Thyroid gland (tissue), 4 donors: Measurements from ENCODE around the gene CLK2.

ENCODE experiments used
- POLR2A ChIP-seq, 2 donors: fragments of 450-650 bp; IDR thresholded peaks; one replicate each; pipeline ENCODE4 v1.6.1; 2017; ENCODE audit warnings: antibody characterized with exemption in 2 of 2, mild to moderate bottlenecking in 2 of 2, moderate library complexity in 1 of 2
- TF ChIP-seq, protein P1 (sequence below), 6 experiments: fragments of 200-600 bp in 3 of 6; fragments of 450-650 bp in 3 of 6; sonication (generic) in 3 of 6; IDR thresholded peaks; one replicate each; pipeline ENCODE4 v1.5.1; 2016 to 2019; ENCODE audit warnings: antibody characterized with exemption in 6 of 6, mild to moderate bottlenecking in 2 of 6, inconsistent platforms in 1 of 6, moderate library complexity in 1 of 6

DNA sequence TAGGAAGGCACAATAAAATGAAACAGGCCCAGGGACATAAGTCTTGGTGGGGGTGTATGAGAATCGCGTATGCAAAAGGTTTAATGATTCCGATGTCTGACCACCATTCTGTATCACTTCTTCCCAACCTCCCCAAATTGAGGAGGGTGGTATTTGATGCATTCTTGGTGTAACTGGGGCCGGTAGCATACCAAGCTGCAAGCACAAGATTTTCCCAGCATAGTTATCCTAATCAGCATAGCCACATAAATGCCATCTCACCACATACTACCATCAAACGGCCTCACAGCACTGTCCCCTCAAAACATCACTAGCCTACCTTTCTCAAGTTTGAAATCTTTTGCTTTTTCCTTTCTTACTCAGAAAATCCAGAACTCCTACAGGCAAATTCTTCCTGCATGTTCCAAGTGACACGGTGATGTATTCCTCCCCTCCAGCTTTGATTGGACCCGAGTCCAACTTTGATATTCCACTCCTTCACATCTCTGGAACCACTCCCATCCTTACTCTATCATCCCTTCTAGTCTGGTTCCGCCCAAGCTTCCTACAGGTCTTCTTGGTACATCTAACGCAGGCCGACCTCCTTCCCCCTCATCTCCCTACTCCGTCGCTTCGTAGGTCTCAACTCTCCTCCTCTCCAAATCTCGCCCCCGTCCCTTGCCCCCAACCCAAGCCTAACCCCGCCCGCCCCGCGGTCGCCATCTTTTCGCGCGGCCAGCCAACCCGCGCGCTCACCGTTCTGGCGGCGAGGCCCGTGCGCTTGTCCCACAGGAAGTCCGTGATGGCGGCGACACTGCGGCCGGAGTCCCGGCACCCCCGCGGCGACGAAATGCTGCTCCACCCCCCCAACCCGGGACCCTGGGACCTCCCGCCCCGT lies 600 bp downstream of the CLK2 start:
- TF ChIP-seq, protein P1, sequence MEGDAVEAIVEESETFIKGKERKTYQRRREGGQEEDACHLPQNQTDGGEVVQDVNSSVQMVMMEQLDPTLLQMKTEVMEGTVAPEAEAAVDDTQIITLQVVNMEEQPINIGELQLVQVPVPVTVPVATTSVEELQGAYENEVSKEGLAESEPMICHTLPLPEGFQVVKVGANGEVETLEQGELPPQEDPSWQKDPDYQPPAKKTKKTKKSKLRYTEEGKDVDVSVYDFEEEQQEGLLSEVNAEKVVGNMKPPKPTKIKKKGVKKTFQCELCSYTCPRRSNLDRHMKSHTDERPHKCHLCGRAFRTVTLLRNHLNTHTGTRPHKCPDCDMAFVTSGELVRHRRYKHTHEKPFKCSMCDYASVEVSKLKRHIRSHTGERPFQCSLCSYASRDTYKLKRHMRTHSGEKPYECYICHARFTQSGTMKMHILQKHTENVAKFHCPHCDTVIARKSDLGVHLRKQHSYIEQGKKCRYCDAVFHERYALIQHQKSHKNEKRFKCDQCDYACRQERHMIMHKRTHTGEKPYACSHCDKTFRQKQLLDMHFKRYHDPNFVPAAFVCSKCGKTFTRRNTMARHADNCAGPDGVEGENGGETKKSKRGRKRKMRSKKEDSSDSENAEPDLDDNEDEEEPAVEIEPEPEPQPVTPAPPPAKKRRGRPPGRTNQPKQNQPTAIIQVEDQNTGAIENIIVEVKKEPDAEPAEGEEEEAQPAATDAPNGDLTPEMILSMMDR (IDR thresholded peaks at IDR 0.05): no peak
- no peak for TF ChIP-seq POLR2A (IDR thresholded peaks at IDR 0.05)
